Measurements from ENCODE around the gene TAOK3. TPM values are rescaled to one million over a fixed set of nuclear protein-coding genes. Genes with fewer than 3 reads are reported as not detected.

The TAOK3 gene
- total and polyA plus RNA-seq, 9 of the 15 experiments (the other 6 are each of a cell fraction or from before 2014, with no cell fraction given), result 24.3 to 83.5 (median 47.1) TPM

DNA sequence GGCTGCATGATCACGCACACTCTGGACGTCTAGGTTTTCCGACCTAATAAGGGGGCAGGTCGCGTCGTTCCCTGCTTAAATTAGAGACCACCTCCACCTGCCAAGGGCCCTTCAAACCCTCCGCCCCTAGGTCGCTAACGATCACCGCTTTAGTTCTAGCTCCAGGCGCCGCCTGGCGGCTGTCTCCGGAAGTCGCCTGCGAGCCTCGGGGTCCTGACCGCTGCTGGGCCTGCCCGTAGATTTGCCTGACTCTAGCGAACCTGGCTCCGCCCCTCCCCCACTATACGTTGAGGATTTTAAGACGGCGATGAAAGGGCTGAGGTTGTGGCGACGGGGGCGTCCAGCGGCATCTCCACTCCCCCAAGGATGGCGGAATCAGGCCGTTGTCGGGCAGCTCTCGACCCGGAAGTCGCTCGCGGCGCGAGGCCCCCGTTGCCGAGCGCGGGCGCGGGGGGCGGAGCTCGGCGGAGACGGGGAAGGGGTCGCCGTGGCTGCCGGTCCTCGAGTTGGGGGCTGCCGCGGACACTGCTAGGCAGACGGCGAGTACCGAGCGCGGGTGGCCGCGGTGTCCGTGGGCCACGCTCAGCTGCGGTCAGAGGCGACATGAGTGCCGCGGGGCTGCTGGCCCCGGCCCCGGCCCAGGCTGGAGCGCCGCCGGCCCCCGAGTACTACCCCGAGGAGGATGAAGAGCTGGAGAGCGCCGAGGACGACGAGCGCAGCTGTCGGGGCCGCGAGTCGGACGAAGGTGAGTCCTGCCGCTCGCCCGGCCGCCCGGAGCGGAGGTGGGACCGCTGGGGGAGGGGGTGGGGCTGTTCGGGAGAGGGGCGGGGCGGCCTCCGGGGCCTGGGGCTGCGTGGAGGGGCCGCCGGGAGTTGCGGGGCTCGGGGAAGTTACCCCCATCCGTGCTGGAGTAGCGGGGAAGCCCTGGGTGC is 3.6 kb upstream of the TAOK3 start, which contains the start of gene SUDS3 (continued):
- no peak for TF ChIP-seq ZBTB1 (CRISPR knock-in tag; IDR thresholded peaks at IDR 0.05; ENCODE audit: borderline replicate concordance, low read depth)
- TF ChIP-seq, protein P1, sequence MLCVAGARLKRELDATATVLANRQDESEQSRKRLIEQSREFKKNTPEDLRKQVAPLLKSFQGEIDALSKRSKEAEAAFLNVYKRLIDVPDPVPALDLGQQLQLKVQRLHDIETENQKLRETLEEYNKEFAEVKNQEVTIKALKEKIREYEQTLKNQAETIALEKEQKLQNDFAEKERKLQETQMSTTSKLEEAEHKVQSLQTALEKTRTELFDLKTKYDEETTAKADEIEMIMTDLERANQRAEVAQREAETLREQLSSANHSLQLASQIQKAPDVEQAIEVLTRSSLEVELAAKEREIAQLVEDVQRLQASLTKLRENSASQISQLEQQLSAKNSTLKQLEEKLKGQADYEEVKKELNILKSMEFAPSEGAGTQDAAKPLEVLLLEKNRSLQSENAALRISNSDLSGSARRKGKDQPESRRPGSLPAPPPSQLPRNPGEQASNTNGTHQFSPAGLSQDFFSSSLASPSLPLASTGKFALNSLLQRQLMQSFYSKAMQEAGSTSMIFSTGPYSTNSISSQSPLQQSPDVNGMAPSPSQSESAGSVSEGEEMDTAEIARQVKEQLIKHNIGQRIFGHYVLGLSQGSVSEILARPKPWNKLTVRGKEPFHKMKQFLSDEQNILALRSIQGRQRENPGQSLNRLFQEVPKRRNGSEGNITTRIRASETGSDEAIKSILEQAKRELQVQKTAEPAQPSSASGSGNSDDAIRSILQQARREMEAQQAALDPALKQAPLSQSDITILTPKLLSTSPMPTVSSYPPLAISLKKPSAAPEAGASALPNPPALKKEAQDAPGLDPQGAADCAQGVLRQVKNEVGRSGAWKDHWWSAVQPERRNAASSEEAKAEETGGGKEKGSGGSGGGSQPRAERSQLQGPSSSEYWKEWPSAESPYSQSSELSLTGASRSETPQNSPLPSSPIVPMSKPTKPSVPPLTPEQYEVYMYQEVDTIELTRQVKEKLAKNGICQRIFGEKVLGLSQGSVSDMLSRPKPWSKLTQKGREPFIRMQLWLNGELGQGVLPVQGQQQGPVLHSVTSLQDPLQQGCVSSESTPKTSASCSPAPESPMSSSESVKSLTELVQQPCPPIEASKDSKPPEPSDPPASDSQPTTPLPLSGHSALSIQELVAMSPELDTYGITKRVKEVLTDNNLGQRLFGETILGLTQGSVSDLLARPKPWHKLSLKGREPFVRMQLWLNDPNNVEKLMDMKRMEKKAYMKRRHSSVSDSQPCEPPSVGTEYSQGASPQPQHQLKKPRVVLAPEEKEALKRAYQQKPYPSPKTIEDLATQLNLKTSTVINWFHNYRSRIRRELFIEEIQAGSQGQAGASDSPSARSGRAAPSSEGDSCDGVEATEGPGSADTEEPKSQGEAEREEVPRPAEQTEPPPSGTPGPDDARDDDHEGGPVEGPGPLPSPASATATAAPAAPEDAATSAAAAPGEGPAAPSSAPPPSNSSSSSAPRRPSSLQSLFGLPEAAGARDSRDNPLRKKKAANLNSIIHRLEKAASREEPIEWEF (CRISPR knock-in tag; IDR thresholded peaks at IDR 0.05), result no peak
- TF ChIP-seq, protein P2, sequence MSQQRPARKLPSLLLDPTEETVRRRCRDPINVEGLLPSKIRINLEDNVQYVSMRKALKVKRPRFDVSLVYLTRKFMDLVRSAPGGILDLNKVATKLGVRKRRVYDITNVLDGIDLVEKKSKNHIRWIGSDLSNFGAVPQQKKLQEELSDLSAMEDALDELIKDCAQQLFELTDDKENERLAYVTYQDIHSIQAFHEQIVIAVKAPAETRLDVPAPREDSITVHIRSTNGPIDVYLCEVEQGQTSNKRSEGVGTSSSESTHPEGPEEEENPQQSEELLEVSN (IDR thresholded peaks at IDR 0.05; ENCODE audit: borderline replicate concordance in 1 of 2, extremely low read depth in 1 of 2, insufficient read depth in 1 of 2, insufficient read length in 1 of 2, low read depth in 1 of 2, low read length in 1 of 2, poor library complexity in 1 of 2, severe bottlenecking in 1 of 2), result no peak
- no peak for TF ChIP-seq SNIP1 (IDR thresholded peaks at IDR 0.05; ENCODE audit: low read depth)
- TF ChIP-seq NR2C2 (CRISPR knock-in tag; IDR thresholded peaks at IDR 0.05), result peak; percentile 94
- TF ChIP-seq NR2C2 (tag; IDR thresholded peaks at IDR 0.05), result peak; percentile 99
- no peak for TF ChIP-seq SLC30A9 (CRISPR knock-in tag; IDR thresholded peaks at IDR 0.05)
- peak; percentile 16; the same call in 1 of the 2 replicates for TF ChIP-seq TCF7 (IDR thresholded peaks at IDR 0.05; ENCODE audit: borderline replicate concordance)
- no peak; the same call in 1 of the 2 replicates for TF ChIP-seq ZNF197 (CRISPR knock-in tag; IDR thresholded peaks at IDR 0.05; ENCODE audit: low read depth)
- no peak for TF ChIP-seq TCFL5 (CRISPR knock-in tag; conservative IDR thresholded peaks at IDR 0.05)
- TF ChIP-seq PHF20 (IDR thresholded peaks at IDR 0.05; ENCODE audit: partially characterized antibody), result peak; percentile 87
- TF ChIP-seq XRCC3 (IDR thresholded peaks at IDR 0.05), result no peak
- TF ChIP-seq KDM4B (IDR thresholded peaks at IDR 0.05; ENCODE audit: borderline replicate concordance in 2 of 2, low read depth in 1 of 2), result no peak
- peak; percentile 66 for TF ChIP-seq BRD9 (IDR thresholded peaks at IDR 0.05; ENCODE audit: low read depth, partially characterized antibody)
- TF ChIP-seq PML (IDR thresholded peaks at IDR 0.05; ENCODE audit: low read length), result peak; percentile 34; the same call in 1 of the 2 replicates
- TF ChIP-seq XRCC5 (IDR thresholded peaks at IDR 0.05; ENCODE audit: low read depth, low read length), result peak; percentile 95
- TF ChIP-seq NR2C1 (IDR thresholded peaks at IDR 0.05), result peak; percentile 94
- TF ChIP-seq NR2C1 (tag; IDR thresholded peaks at IDR 0.05), result peak; percentile 98

All from K562 (cell line).